Smooth muscle cell (in vitro differentiated cells): ENCODE results near the gene AP4E1. TPM values are rescaled to one million over a fixed set of nuclear protein-coding genes. Genes with fewer than 3 reads are reported as not detected.

Experiments
- DNase-seq: peaks from one replicate; lab custom pipeline; 2025; ENCODE audit not compliant: unreplicated experiment; lab: John Stamatoyannopoulos, UW
- H2AFZ ChIP-seq: fragments of 200-600 bp; sonication (generic); 2 replicates; pipeline ENCODE4 v1.6.0; 2016; ENCODE audit warnings: antibody characterized with exemption, low read depth, mild to moderate bottlenecking
- H3F3A ChIP-seq: fragments of 200-600 bp; sonication (generic); 2 replicates; pipeline ENCODE4 v1.6.0; 2017; ENCODE audit warnings: antibody characterized with exemption, low read depth
- H3K27ac ChIP-seq: fragments of 200-600 bp; sonication (generic); 2 replicates; pipeline ENCODE4 v1.5.1; 2016; ENCODE audit warnings: low read depth, mild to moderate bottlenecking
- H3K27me3 ChIP-seq: fragments of 200-600 bp; sonication (generic); 2 replicates; pipeline ENCODE4 v1.6.1; 2016; ENCODE audit warnings: low read depth, mild to moderate bottlenecking
- H3K36me3 ChIP-seq: fragments of 200-600 bp; sonication (generic); 2 replicates; pipeline ENCODE4 v1.5.1; 2016; ENCODE audit warnings: low read depth
- H3K4me1 ChIP-seq: fragments of 200-600 bp; sonication (generic); 2 replicates; pipeline ENCODE4 v1.5.1; 2016; ENCODE audit warnings: low read depth
- H3K4me2 ChIP-seq: fragments of 200-600 bp; sonication (generic); 2 replicates; pipeline ENCODE4 v1.6.0; 2016; ENCODE audit warnings: mild to moderate bottlenecking
- H3K4me3 ChIP-seq: fragments of 200-600 bp; sonication (generic); 2 replicates; pipeline ENCODE4 v1.5.1; 2016; ENCODE audit warnings: mild to moderate bottlenecking
- H3K79me2 ChIP-seq: fragments of 200-600 bp; sonication (generic); 2 replicates; pipeline ENCODE4 v1.6.0; 2016; ENCODE audit warnings: low read depth, mild to moderate bottlenecking
- H3K9ac ChIP-seq: fragments of 200-600 bp; sonication (generic); 2 replicates; pipeline ENCODE4 v1.6.0; 2016; ENCODE audit warnings: low read depth
- H3K9me3 ChIP-seq: fragments of 200-600 bp; sonication (generic); replicated peaks from 2 replicates; pipeline ENCODE4 v1.5.1; 2016; ENCODE audit warnings: low read depth
- H4K20me1 ChIP-seq: fragments of 200-600 bp; sonication (generic); 2 replicates; pipeline ENCODE4 v1.6.0; 2016; ENCODE audit warnings: low read depth
- WGBS: methylation state at CpG from one replicate; pipeline ENCODE4 v1.1.7; 2016; ENCODE audit warnings: low lambda C conversion rate; 5-methylcytosine and 5-hydroxymethylcytosine counted together
- polyA plus RNA-seq: library from polyadenylated mRNA; unstranded; fragments of >200 nt; fragmentation: Nextera tagmentation; extraction: Ambion mirVana; gene quantifications from 2 replicates; pipeline ENCODE4 v1.2.1, GENCODE V29; 2016
- total RNA-seq: library from RNA; depleted of rRNA; stranded (reverse); fragments of >200 nt; gene quantifications from 2 replicates; pipeline ENCODE4 v1.2.3, GENCODE V29; 2014
- TF ChIP-seq, protein P1 (sequence below): fragments of 200-600 bp; sonication (generic); IDR thresholded peaks from 2 replicates; pipeline ENCODE4 v1.5.1; 2017; ENCODE audit warnings: borderline replicate concordance, mild to moderate bottlenecking, antibody characterized with exemption; ENCODE audit not compliant: insufficient read depth, poor library complexity, severe bottlenecking

AP4E1 gene
- total and polyA plus RNA-seq, 2 experiments from 2014 or later, result 2.3 to 8.2 TPM

DNA sequence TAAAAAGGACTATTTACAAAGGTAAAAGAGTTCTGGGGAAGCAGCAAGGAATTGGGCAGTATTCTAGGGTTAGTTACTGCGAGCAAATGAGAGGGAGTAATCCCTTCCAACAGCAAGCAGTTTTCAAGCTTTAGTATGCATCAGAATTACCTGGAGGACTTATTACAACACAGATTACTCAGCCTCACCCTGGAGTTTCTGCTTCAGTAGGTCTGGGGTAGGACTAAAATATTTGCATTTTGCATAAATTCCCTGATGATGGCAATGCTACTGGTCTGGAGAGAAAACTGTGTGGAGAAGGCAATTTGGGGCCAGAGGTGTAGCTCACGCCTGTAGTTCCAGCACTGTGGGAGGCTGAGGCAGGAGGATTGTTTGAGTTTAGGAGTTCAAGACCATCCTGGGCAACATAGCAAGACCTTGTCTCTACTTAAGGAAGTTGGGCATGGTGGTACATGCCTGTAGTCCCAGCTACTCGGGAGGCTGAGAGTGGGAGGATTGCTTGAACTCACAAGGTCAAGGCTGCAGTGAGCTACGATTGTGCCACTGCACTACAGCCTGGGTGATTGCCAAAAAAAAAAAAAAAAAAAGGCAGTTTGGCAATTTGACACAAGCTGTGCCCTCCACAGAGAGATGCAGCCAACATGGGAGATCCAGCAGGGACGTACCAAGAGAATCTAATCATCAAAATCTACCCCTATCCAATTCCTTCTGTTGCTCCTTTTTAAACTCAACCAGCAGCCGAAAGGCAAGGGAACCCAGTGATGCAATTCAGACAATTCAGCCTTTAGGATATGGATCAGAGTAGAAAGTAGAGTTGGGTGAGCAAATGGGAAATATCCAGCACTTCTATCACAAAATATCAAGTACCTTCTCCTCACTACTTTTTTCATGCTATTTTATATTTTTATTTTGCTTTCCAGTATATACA is 27.1 kb upstream of the AP4E1 start:
- Histone ChIP-seq H3K9me3 (no peaks in the 10 kb centered on the region), H3K79me2 (no peaks in the 10 kb centered on the region), H3K27me3 (no peaks in the 10 kb centered on the region), H4K20me1 (no peaks in the 10 kb centered on the region), H3K9ac (peak overlapping the region; percentile 65), H3K4me3 (no peak overlapping the region), H3K27ac (peak overlapping the region; percentile 95), H3F3A (peaks cover 18% of the 10 kb centered on the region), H3K36me3 (no peaks in the 10 kb centered on the region), H3K4me1 (peaks cover 10% of the 10 kb centered on the region), H3K4me2 (no peak overlapping the region), H2AFZ (peak overlapping the region; percentile 93)
- 87% methylated on average over 6 of the region's 6 CpGs for WGBS
- DNase-seq, result no peak
- TF ChIP-seq, protein P1, sequence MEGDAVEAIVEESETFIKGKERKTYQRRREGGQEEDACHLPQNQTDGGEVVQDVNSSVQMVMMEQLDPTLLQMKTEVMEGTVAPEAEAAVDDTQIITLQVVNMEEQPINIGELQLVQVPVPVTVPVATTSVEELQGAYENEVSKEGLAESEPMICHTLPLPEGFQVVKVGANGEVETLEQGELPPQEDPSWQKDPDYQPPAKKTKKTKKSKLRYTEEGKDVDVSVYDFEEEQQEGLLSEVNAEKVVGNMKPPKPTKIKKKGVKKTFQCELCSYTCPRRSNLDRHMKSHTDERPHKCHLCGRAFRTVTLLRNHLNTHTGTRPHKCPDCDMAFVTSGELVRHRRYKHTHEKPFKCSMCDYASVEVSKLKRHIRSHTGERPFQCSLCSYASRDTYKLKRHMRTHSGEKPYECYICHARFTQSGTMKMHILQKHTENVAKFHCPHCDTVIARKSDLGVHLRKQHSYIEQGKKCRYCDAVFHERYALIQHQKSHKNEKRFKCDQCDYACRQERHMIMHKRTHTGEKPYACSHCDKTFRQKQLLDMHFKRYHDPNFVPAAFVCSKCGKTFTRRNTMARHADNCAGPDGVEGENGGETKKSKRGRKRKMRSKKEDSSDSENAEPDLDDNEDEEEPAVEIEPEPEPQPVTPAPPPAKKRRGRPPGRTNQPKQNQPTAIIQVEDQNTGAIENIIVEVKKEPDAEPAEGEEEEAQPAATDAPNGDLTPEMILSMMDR, result no peak

DNA sequence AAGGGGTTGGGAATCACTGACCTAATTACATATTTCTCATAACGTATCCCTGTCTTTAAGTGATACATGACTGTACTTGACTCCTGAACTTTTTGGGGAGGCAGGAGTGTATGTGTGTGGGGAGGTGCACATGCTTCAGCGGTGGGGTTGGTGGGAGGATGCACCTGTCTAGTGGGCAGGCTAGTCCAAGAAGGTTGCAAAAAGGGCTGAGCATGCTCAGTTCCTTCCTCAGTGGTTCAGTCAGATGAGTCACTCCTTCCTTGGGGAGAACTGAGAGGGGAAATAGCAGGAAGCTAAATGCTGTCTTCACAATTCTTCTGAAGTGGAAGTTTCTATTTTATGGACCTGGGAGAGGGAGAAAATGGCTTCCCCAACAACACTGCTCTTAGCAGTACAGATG is 24.6 kb upstream of the AP4E1 start:
- WGBS, result 85% methylated on average over 2 of the region's 2 CpGs
- Histone ChIP-seq H3K4me2 (peak overlapping the region; percentile 54), H3K9ac (no peak overlapping the region), H3K27me3 (no peaks in the 10 kb centered on the region), H3K27ac (peak overlapping the region; percentile 87), H3K9me3 (no peaks in the 10 kb centered on the region), H3F3A (peaks cover 20% of the 10 kb centered on the region), H3K79me2 (no peaks in the 10 kb centered on the region), H3K4me1 (peaks cover 10% of the 10 kb centered on the region), H3K36me3 (no peaks in the 10 kb centered on the region), H3K4me3 (no peak overlapping the region), H4K20me1 (no peaks in the 10 kb centered on the region), H2AFZ (no peak overlapping the region)
- TF ChIP-seq, protein P1, result no peak
- DNase-seq, result no peak

DNA sequence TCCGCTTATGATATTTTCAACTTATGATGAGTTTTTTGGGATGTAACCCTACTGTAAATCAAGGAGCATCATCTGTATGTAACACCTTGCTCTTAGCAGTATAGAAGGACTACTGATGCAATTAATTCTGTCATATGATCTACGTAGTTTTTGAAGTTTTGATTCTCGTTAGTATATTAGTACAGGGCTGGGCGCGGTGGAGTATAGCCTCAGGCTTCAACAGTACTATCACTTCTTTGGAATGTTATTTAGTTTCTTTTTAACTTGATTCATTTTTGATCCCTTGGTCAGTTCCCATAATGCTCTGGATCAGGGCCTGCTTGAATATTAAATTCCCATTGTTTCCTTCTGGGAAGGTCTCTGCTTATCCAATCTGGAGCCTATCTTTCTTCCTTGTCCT is 23.9 kb upstream of the AP4E1 start:
- no peaks in the 10 kb centered on the region for H4K20me1 ChIP-seq
- no peaks in the 10 kb centered on the region for H3K79me2 ChIP-seq
- peaks cover 20% of the 10 kb centered on the region for H3F3A ChIP-seq
- H3K4me3 ChIP-seq, result no peak overlapping the region
- H3K36me3 ChIP-seq, result no peaks in the 10 kb centered on the region
- H3K4me1 ChIP-seq, result peaks cover 10% of the 10 kb centered on the region
- H3K4me2 ChIP-seq, result peak overlapping the region; percentile 54
- H3K27ac ChIP-seq, result peak overlapping the region; percentile 87
- DNase-seq, result no peak
- H3K27me3 ChIP-seq, result no peaks in the 10 kb centered on the region
- H3K9ac ChIP-seq, result peak overlapping the region; percentile 6
- WGBS, result 74% methylated on average over 5 of the region's 5 CpGs
- H2AFZ ChIP-seq, result no peak overlapping the region
- no peaks in the 10 kb centered on the region for H3K9me3 ChIP-seq
- TF ChIP-seq, protein P1, result no peak

DNA sequence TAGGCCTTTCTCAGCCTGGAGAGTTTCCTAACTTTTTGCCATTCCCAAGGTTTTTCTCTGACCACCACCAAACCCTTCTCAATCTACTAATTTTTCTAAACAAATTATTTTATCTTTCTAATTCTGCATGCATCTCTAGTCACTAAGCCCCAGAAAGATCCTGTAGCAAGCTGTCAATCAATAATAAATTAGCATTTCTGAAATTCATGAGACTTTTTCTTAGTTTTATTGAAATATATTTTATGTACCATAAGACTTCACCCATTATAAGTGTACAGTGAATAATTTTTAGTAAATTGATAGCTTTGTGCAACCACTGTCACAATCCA is 22.4 kb upstream of the AP4E1 start:
- H3K4me2 ChIP-seq, result no peak overlapping the region
- peaks cover under 1% of the 10 kb centered on the region for H3K4me1 ChIP-seq
- H3K27me3 ChIP-seq, result no peaks in the 10 kb centered on the region
- no peak for DNase-seq
- no peaks in the 10 kb centered on the region for H3K36me3 ChIP-seq
- no peaks in the 10 kb centered on the region for H3K9me3 ChIP-seq
- peak overlapping the region; percentile 87 for H3K27ac ChIP-seq
- H2AFZ ChIP-seq, result no peak overlapping the region
- peaks cover 20% of the 10 kb centered on the region for H3F3A ChIP-seq
- H4K20me1 ChIP-seq, result no peaks in the 10 kb centered on the region
- no peaks in the 10 kb centered on the region for H3K79me2 ChIP-seq
- H3K9ac ChIP-seq, result no peak overlapping the region
- H3K4me3 ChIP-seq, result no peak overlapping the region
- TF ChIP-seq, protein P1, result no peak
